Posterior cingulate gyrus (tissue), 11 donors: ENCODE results near the gene DGKG.

ENCODE experiments used
- DNase-seq, 10 donors: peaks; one replicate each; pipeline versions ENCODE4 v3.0.0 to v3.0.0-alpha.2; 2020 to 2021; ENCODE audit warnings: mixed read lengths in 3 of 10
- intact Hi-C: fragments of 100-400 bp; cut with DNase I; formaldehyde crosslinking; loops from one replicate; pipeline ENCODE4 v1.15.1; 2023

DGKG gene

DNA sequence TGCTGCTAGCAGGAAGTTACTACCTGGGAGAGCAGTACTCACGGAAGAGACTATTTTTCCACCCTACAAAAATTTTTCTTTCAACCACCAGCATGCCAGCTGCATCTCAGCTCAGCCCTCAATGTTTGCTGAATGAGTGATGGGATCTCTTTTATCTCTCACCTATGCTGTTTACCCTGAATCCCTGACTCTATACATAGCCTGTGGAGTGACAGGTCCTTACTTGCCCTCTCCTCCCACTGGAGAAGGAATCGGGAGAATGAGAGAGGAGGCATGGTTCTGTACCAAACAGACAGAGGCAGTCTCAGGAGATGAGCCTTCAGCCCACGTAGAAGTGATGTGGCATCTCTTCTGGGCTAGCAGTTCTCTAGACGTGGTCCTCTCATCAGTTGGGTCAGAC lies 6.7 kb upstream of the DGKG start:
- intact Hi-C loops: loop anchor here (10.0 kb wide), 1 partner anchor 46 kb away; no protein-coding TSS in a partner anchor

DNA sequence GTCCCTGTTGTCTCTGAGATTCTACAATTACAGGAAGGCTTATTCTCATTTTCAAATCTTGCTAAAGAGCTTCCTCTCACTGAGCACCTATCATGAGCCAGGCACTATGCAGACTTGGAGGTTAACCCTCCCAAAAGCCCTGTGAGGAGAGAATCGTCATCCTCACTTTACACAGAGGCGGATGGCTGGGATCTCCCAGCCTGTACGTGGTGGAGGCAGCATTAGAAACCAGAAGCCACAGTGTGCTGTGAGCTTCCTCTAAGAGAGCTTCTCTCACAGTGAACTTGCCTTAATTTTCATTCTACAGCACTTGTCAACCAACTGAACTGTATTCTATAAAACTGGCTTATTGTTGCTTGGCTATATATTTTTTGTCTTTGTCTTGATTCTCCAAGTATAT lies 6.1 kb upstream of the DGKG start:
- no peak for DNase-seq
- intact Hi-C loops: loop anchor here (10.0 kb wide), 1 partner anchor 47 kb away; no protein-coding TSS in a partner anchor

More for the DNA sequence above, 6.7 kb upstream of the DGKG start:
- DNase-seq: no peak

DNA sequence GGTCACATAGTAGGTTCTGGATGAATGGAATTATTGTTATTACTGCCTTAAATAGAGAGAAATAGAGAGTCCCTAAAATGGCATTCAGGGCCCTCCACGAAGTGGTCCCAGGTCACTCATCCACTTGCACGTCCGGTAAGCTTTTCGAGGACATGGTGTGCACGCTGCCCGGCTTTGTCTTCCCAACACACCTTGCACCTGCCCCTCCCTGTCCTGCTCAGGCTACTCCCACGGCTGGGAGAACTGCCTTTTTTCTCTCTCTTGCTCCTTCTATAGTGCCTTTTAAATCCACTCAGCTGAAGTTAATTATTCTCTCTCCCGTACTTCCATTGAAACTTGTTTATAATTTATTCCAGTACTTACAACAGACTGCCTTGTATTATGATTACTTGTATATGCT lies 5.6 kb upstream of the DGKG start:
- no peak for DNase-seq
- intact Hi-C loops: loop anchor here (10.0 kb wide), 1 partner anchor 47 kb away; no protein-coding TSS in a partner anchor

DNA sequence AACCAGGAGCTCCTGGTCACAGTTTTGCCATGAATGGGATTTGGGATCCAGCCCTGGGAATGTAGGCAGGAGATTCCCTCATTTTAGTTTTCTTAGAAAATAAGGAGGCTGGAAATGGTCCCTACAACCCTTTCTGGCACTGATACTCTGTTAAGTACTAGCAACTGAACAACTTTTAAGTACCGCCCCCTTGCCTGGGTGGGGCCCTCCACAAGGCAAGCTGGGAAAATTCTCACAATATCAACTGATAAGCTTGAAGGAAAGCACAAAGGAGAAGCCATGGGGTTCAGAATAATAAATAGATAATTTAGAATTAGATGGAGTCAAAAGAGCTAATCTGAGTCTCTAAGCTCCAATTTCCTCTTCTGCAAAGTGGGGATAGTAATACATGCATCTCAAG lies 4.2 kb upstream of the DGKG start:
- intact Hi-C loops: loop anchor here (10.0 kb wide), 1 partner anchor 49 kb away; no protein-coding TSS in a partner anchor
- DNase-seq: no peak

DNA sequence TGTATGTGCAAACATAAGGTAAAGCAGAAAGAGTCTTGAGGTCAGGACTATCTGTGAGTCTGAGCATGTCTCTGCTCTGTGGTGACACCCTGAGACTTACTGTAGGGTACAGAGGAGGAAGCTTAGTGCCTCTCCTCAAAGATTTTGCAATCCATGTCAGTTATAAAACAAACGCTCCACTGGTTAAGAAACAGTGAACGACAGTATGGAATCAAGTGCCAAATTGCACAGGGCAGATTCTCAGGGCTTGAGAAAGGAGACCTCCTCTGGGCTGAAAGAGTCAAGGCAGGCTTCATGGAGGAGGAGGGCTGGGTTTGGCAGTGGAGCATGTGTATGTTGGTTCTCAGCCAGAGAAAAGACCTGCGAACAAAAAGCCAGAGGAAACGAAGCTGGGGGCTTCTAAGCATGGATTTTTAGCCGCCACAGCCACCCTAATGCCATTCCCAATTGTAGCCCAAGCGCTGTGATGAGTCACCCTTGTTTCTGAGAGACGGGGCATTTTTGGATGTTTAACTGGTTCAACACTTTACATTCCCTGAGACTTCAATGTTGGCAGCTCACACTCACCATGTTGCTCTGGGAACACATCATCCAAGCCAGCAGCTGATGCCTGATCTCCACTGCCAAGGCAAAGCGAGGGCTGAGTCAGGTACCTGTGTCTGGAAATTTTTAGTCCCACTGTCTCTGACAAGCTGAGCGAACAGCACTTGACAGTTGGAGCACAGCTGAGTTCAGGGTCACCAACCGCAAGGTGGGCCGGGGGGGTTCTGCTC lies 3.4 kb upstream of the DGKG start:
- intact Hi-C loops: loop anchor here (10.0 kb wide), 1 partner anchor 49 kb away; no protein-coding TSS in a partner anchor
- peak; percentile 13 to 93 (median 68) for DNase-seq

DNA sequence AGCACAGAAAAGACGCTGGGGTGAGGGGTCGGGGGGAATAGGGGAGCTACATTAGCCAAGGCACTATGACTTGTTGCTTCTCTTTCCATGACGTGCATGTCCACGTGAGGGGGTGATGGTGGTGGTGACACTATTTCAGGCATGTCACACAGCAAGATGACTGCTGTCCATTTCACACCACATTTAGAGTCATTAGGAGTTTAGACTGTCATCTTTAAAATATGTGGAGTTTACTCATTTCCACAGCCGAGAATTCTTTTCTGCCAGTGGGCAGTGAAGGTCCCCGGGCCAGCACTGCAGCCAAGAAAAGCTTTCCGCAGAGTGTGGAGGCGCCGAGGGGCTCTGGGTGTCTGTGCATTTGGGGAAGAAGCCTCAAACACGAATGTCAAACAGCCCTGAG lies 954 bp upstream of the DGKG start:
- intact Hi-C loops: loop anchor here (10.0 kb wide), 1 partner anchor 52 kb away; no protein-coding TSS in a partner anchor
- no peak for DNase-seq

DNA sequence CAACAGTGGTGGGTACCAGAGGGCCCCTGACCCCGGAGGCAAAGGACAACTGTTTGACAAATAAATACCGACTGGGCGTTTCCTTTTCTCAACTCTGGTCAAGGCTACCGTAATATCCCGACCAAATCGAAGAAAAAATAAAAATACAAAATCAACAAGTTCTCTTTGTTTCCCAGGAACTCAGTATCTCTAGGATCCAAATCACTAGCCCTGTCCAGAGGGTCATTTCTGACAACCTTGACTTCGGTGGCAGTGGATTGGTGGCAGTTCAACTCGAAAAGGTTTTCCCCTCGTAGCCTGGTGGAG lies 456 bp upstream of the DGKG start:
- no peak for DNase-seq
- intact Hi-C loops: loop anchor here (10.0 kb wide), 1 partner anchor 52 kb away; no protein-coding TSS in a partner anchor

DNA sequence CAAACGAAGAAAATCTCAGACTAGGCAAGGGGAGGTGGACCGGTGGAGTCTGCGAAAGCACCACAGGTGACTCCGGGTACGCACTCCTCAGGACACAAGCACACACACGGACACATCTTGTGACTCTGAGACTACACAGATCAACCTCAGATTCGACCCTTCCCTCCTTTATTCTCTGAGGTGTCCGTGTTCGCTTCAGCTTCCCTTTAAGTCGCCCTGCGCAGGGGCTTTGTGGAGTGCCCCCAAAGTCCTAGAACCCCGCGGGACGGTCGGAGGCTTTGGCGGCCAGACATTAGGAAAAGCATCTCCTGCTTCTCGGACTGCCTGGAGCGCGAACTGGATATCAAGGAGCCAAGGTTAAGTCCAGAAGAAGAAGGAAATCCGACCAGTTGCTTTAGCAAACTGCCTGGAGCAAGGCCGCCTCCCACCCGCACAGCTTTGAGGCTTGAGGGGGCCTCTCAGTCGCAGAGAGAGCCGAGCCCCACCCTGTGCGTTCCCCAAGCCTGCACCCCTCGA lies 730 bp downstream of the DGKG start:
- DNase-seq: peak in 2 of 10 donors; percentile 13 to 75
- intact Hi-C loops: loop anchor here (10.0 kb wide), 1 partner anchor 53 kb away; no protein-coding TSS in a partner anchor

DNA sequence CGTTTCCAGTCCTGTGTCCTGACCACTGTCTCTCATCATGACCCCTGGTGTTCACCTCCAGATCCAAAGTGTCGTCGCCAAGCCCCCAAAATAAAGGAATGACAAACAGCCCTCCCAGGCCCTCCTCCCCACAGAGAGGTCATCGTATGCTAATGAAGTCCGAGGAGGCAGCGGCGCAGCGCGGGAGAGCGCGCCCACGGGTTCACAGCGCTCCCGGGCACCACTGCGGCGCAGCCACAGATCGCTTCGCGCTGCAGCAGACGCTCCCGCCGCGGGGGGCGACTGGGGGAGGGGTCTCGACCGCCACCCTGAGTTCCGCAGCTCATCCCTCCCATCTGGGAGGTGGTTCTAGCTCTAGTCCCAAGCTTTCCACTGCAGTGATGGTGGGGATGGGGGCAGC lies 1.3 kb downstream of the DGKG start:
- intact Hi-C loops: loop anchor here (10.0 kb wide), 1 partner anchor 54 kb away; no protein-coding TSS in a partner anchor
- peak in 9 of 10 donors; percentile 14 to 89 (median 42) for DNase-seq

DNA sequence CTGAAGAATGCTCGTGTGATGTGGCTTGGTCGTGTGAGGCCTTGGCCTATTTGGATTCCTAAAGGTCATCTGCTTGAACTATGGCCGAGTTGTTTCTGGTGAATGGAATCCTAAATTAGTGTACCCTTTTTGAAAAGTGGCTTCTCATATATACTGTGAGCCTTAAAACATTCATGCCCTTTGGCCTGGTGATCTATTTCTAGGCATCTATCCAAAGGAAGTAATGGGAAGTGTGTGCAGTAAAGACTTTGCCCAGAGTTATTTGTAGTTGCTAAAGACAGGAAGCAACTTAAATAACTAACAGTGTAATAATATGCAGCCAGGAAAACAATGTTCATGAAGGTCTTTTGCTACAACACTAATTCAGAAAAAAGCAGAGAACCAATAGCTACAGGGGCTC lies 3.0 kb downstream of the DGKG start:
- no peak for DNase-seq
- intact Hi-C loops: no loop called here

DNA sequence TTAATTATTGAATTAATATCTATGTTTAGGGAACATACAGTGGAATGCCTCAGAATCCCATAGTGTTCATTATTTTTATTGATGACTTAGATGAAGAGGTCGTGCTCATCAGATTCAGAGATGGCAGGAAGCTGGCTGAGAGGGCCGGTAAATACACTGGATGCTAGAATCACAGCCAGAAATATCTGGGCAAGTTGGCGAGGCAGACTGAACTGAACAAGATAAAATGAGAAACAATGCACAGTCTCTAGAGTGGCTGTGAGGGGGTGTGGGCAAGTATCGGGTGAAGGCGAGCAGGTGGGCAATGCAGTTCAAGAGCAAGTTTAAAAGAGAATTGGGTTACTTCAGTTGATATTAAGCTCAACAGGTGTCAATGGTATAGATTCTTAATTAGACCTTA lies 5.9 kb downstream of the DGKG start:
- DNase-seq: no peak
- intact Hi-C loops: no loop called here

DNA sequence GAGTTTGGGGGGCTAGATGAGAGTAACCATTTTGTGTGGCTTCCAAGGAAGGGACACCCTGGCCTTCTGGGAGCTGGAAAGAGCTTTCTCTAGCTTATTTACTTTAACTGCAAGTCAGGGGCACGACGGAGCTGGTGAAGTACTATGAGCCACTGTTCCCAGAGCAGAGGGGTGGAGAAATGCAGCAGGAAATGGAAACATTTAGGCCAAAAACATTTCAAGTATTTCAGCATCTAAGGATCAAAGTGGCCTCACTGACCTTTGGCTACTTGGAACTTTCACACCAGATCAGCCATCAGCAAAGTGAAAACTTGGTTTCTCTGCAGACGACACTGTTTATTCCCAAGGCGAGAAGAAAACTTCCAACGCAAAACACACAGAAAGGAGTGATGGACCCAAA lies 7.9 kb downstream of the DGKG start:
- intact Hi-C loops: no loop called here
- no peak for DNase-seq

DNA sequence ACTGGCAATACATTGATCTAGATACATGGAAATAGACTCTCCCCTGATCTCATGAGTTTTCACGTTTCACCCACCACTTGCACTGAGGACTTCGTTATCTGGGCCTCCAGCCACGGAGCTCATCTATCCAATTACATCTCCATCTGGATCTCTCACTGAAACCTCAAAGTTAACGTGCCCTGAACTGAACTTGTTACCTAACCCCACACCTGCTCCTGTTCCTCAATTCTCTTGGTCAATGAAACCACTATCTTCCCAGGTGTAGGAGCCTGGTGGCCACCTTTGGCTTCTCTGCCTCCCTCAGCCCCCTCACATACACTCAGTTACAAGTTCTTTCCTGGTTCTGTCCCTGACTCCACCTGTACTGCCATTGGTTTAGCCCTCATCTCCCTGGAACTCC lies 9.7 kb downstream of the DGKG start:
- intact Hi-C loops: no loop called here
- DNase-seq: no peak

DNA sequence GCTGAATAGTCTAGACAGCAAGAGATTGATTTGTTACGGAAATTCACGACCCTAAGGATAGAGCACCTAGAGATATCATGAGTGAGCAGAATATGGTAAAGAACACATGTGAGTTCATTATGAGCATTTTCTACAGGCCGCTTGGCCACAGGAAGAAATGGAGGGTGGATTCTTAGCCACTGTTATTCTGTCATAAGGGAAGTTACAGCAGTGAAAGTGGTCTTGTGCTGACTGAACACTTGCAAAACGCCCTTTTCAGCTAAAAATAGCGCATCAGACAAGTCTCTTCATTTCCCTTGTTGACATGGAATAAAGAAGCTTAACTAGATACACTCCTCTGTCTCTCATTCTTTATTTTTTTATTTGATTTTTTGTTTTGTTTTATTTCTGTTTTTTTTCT lies 19.8 kb downstream of the DGKG start:
- intact Hi-C loops: no loop called here
- DNase-seq: no peak

DNA sequence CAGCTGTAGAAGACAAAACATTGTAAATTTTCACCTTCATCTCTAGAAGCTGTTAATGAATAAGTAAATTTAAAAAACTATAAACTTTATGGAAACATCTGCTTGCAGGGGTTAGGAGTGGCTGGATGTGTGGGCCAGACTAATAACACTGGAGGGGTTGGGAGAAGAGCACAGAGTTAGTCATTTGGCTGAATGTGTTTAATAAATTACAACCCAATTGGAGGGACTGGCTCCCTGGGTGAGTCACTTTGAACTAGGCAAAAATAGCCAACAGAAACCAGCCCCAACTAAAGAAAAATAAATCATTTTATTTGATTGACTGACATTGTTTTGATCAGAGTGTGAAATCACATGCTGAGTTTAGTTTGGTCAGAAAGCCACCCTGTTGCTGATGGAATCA lies 21.8 kb downstream of the DGKG start:
- no peak for DNase-seq
- intact Hi-C loops: no loop called here

DNA sequence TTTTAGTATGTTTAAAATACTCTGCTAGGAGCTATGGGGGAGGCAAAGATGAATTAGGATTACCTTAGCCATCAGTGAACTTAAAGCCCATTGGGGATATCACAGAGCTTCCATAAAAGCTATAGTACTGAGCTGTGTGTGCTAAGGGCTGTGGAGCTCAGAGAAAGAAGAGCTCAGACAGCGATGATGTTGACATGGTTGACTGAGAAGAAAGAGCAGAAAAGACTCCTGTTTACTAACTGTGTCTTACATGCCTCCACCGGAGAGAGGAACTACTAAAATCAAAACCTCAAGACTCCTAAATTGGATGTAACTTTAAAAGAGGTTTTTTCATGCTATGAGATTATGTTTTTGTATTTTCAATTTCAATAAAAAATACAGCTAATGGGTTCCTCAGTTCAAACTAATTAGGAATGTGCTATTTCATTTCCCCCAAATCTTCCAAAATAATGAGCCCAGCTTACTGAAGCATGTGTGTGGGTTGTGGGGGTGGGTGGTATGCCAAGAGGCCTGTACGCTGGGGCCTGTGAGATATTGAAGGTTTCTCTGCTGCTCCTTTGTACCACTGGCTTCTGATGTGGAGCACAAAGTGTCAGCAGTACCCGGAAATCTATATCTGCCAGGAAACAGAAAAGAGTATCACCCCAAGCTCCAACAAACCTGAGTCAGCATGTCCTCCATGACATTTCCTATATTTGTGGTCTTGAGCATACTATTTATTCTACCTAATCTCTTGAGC lies 22.7 kb downstream of the DGKG start:
- DNase-seq: peak in 1 of 10 donors; percentile 57
- intact Hi-C loops: no loop called here

DNA sequence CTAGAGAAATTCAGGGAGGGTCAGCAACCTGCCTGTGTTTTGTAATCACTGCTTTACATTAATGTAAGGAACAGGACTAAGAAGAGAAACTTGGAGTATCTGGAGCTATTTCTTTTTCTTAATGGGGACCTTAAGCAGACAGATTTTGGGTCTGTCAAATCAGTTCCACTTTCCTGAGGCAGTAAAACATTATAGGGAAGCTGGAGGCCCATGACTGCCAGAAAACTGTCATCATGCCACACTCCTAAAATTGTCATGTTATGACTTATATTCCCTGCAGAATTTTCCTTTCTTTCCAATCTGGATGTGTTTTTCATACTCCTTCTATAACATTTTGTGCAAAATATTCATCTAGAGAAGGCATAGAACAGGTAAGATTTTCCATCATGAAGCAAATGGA lies 28.8 kb downstream of the DGKG start:
- DNase-seq: no peak
- intact Hi-C loops: no loop called here

DNA sequence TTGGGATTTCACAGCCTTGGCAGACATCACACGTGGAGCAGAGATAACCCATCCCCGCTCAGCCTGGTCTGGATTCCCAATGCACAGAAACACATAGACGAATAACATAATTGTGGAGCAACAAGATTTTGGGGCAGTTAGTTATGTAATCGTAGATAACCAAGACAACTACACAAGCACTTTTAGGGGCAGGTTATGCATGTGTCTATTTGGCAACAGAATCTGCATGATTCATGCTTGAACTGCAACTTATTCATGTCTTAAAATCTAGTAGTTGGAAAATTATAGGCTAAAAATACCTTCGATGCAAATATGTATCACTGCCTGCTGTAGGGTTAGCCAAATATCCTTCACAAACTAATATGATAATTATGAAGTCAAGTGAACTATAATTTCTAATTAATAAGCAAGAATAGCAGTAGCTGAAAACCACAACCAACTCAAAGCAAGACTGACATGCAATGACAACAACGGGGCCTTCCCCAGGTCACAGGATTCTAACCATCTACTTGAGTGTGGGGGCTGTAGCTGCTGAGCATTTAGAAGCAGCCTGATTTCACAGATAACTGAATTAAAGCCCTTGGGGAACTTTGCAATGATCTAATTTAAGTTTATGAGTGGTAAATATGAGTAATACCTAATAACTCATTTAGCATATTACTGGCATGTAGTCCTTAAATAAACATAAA lies 31.1 kb downstream of the DGKG start:
- intact Hi-C loops: no loop called here
- DNase-seq: no peak

DNA sequence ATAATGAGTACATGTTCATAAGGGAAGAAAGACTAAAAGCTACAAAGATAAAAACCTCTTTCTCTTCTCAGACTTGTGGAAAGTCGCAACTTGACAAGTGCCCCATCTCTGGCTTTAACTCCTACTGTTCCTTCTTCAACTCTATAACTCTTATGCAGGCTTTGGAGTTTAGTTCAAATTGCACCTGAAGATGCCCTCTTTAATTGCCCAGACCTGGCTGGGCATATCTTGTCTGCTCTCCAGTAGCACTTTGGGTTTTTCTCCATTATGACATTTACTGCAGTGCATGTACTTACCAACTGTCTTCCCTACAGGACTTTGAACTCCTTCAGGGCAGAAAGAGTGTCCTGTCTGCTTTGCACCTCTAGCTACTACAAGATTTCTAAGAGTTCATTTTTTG lies 32.4 kb downstream of the DGKG start:
- no peak for DNase-seq
- intact Hi-C loops: no loop called here

DNA sequence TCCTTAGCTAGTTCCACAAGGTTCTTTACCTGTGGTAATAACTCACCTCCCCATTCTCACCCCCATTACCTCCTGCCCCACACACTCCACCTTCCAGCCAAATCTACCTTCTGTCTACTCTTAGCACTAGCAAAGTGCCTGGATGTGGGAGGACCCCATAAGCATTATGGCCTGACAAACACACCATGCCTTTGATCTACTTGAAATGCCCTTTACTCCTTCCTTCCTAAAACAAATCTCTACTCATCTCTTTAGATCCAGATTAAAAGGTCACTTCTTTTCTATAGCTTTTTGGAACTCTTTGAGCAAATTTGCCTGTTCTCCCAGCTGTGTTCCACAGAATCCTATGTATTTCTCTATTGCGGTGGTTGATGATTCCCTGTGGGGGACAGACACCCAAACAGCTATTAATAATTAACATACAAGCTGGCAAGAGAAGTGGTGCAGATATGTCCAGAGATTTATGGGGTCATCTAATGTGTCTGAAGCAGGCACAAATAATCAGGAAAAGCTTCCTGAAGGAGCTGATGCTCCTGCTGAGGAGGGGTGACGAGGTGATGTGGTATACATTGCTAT lies 34.0 kb downstream of the DGKG start:
- intact Hi-C loops: no loop called here
- DNase-seq: no peak

DNA sequence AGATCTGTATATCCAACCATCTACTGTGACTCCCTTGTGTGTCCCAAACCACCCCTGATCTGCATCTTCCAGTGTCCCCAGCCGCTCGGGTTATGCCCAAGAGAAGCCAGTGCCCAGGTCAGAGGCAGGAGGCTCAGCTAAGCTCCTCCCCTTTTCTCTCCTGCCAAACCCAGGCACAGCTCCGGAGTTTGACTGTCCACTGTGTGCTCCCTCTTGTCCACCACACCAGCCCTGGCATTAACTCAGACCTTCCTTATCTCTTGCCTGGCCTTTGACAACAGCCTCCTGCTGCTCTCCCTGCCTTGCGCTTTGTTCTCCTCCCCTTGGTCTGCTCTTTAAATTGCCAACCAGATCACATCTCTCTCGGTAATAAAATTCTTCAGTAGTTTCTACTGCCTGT lies 39.3 kb downstream of the DGKG start:
- intact Hi-C loops: no loop called here
- DNase-seq: no peak
